Gastrocnemius medialis (tissue), 4 donors: ENCODE measurements around the gene VWA1.

Experiments
- POLR2A ChIP-seq, 2 donors: fragments of 450-650 bp; IDR thresholded peaks; one replicate each; pipeline ENCODE4 v1.6.1; 2017; ENCODE audit warnings: antibody characterized with exemption in 2 of 2, mild to moderate bottlenecking in 2 of 2, moderate library complexity in 2 of 2
- TF ChIP-seq, protein P1 (sequence below), 5 experiments: fragments of 450-650 bp in 3 of 5; fragments of 200-600 bp in 2 of 5; sonication (generic) in 2 of 5; IDR thresholded peaks in 4 of 5; conservative IDR thresholded peaks in 1 of 5; 1 replicate in 4 of 5; 2 replicates in 1 of 5; pipeline ENCODE4 v1.5.1; 2016 to 2019; ENCODE audit warnings: antibody characterized with exemption in 5 of 5, mild to moderate bottlenecking in 3 of 5, moderate library complexity in 3 of 5

DNA sequence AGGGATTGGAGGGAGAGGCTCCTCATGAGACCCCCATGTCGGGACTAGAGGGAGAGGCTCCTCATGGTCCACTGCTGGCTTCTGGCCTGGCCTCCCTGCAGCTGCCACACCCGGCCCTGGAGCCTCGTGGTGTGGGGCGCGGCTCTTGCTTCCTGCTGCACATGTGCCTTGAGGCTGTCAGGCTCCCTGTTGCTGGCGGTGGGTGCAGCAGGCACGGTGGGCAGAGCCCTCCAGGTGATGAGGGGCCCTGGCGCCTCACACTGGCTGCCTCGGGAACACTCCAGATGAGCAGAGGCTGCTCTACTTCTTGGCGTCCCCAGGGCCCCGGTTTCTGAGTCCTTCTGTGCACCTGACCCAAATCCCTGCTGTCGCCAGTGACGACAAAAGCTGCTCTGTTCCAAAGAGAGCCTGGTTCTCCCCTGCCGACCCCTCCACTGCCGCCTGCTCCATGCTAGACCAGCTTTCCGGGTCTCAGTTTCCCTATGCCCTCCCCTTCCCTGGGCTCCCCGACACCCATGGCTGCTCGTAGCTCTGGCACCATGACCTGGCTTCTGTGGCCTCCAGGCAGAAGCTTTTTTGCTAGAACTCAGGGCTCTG, 26.3 kb downstream of the VWA1 start:
- TF ChIP-seq POLR2A (IDR thresholded peaks at IDR 0.05), result no peak
- TF ChIP-seq, protein P1, sequence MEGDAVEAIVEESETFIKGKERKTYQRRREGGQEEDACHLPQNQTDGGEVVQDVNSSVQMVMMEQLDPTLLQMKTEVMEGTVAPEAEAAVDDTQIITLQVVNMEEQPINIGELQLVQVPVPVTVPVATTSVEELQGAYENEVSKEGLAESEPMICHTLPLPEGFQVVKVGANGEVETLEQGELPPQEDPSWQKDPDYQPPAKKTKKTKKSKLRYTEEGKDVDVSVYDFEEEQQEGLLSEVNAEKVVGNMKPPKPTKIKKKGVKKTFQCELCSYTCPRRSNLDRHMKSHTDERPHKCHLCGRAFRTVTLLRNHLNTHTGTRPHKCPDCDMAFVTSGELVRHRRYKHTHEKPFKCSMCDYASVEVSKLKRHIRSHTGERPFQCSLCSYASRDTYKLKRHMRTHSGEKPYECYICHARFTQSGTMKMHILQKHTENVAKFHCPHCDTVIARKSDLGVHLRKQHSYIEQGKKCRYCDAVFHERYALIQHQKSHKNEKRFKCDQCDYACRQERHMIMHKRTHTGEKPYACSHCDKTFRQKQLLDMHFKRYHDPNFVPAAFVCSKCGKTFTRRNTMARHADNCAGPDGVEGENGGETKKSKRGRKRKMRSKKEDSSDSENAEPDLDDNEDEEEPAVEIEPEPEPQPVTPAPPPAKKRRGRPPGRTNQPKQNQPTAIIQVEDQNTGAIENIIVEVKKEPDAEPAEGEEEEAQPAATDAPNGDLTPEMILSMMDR (IDR thresholded peaks at IDR 0.05 in 4 of 5, conservative IDR thresholded peaks at IDR 0.05 in 1 of 5), result no peak
